Prostate gland (tissue), 2 donors: Measurements from ENCODE around the gene RABGGTB.

Source experiments
- CTCF ChIP-seq, 4 experiments: fragments of 200-600 bp in 2 of 4; fragments of 450-650 bp in 2 of 4; sonication (generic) in 2 of 4; IDR thresholded peaks; 1 replicate in 3 of 4; 2 replicates in 1 of 4; pipeline ENCODE4 v1.5.1; 2016 to 2019; ENCODE audit warnings: antibody characterized with exemption in 4 of 4, mild to moderate bottlenecking in 2 of 4, moderate library complexity in 2 of 4
- POLR2A ChIP-seq: fragments of 450-650 bp; IDR thresholded peaks from one replicate; pipeline ENCODE4 v1.6.1; 2016; ENCODE audit warnings: antibody characterized with exemption, mild to moderate bottlenecking

DNA sequence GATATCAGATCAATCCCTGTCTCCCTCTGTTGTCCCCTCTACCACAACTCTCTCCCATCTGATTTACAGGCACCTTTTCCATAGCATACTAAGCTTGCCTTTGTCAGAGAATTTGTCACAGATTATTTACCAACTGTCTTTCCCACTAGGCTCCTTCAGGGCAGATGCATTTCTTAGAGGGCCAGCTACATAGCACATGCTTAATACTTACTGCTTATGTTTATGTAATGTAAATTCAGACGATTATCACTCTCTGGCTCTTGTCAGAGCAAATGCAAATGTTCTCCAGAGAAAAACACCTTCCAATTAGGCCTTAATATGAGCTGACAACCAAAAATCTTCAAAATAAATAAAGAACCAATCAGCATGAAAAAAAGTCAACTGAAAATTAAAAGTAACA lies 15.3 kb upstream of the RABGGTB start:
- TF ChIP-seq CTCF (IDR thresholded peaks at IDR 0.05) (no peak), POLR2A (no peak)
